ENCODE measurements around the gene GPRC5C. TPM values are rescaled to one million over a fixed set of nuclear protein-coding genes. Genes with fewer than 3 reads are reported as not detected.

GPRC5C gene
- total and polyA plus RNA-seq, 2 experiments from 2014 or later = 106 to 114 TPM

DNA sequence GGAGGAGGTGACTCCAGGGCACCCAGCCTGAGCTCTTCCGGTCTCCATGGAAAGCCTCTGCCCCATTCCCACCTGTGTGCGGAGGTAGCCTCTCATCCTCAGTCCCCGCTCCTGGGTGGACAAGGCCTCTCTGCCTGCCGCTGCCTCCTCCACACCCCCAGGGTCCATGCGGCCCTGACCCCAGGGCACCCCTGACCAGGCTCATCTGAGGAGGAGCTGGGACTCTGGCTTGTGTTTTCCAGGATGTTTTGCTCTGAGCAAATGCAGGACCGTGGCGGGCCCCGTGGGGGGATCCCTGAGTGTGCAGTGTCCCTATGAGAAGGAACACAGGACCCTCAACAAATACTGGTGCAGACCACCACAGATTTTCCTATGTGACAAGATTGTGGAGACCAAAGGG lies 41.4 kb downstream of the GPRC5C start:
- Histone ChIP-seq H3K27ac (no peak overlapping the region), H3K9me3 (ENCODE audit: low read depth) (no peaks in the 10 kb centered on the region), H3K27me3 (no peaks in the 10 kb centered on the region), H3K4me3 (no peak overlapping the region), H3K36me3 (no peaks in the 10 kb centered on the region), H3K4me1 (ENCODE audit: low read depth) (no peaks in the 10 kb centered on the region)
- TF ChIP-seq, protein P1, sequence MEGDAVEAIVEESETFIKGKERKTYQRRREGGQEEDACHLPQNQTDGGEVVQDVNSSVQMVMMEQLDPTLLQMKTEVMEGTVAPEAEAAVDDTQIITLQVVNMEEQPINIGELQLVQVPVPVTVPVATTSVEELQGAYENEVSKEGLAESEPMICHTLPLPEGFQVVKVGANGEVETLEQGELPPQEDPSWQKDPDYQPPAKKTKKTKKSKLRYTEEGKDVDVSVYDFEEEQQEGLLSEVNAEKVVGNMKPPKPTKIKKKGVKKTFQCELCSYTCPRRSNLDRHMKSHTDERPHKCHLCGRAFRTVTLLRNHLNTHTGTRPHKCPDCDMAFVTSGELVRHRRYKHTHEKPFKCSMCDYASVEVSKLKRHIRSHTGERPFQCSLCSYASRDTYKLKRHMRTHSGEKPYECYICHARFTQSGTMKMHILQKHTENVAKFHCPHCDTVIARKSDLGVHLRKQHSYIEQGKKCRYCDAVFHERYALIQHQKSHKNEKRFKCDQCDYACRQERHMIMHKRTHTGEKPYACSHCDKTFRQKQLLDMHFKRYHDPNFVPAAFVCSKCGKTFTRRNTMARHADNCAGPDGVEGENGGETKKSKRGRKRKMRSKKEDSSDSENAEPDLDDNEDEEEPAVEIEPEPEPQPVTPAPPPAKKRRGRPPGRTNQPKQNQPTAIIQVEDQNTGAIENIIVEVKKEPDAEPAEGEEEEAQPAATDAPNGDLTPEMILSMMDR (IDR thresholded peaks at IDR 0.05; ENCODE audit: low read depth, low read length) = no peak
- no peak for DNase-seq (ENCODE audit: low read depth in 1 of 2, low spot score in 1 of 2)

- DNase-seq (ENCODE audit: low read depth in 1 of 2, low spot score in 1 of 2) = no peak
- H3K36me3 ChIP-seq = no peaks in the 10 kb centered on the region
- no peaks in the 10 kb centered on the region for H3K4me1 ChIP-seq (ENCODE audit: low read depth)
- H3K9me3 ChIP-seq (ENCODE audit: low read depth) = no peaks in the 10 kb centered on the region
- H3K27me3 ChIP-seq = peaks cover 4% of the 10 kb centered on the region
- H3K4me3 ChIP-seq = no peak overlapping the region
- TF ChIP-seq, protein P1 (IDR thresholded peaks at IDR 0.05; ENCODE audit: low read depth, low read length) = no peak
- no peak overlapping the region for H3K27ac ChIP-seq
Observed at GRCh38 chr17:74474043-74474792, 42.3 kb downstream of the GPRC5C start.

GRCh38 chr17:74475189-74475588 lies 43.3 kb downstream of the GPRC5C start:
- DNase-seq (ENCODE audit: low read depth in 1 of 2, low spot score in 1 of 2) = no peak
- TF ChIP-seq, protein P1 (IDR thresholded peaks at IDR 0.05; ENCODE audit: low read depth, low read length) = no peak

DNA sequence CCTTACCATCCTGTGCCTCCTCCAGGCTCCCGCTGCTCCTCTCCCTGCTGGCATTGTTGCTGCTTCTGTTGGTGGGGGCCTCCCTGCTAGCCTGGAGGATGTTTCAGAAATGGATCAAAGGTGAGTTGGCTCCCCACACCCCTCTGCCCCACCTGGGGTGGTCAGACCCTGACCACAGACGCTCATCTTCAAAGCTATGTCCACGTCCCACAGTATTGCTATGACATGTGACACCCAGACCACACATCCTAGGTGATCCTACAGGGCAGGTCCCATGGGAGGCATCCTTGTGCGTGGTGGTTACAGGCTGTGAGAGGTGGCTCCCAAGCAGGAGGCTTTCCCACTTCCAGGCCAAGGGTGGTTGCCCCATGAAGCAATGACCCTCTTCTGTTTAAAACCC lies 45.5 kb downstream of the GPRC5C start:
- Histone ChIP-seq H3K27me3 (peaks cover 4% of the 10 kb centered on the region), H3K27ac (no peak overlapping the region), H3K36me3 (no peaks in the 10 kb centered on the region), H3K4me1 (ENCODE audit: low read depth) (no peaks in the 10 kb centered on the region), H3K9me3 (ENCODE audit: low read depth) (no peaks in the 10 kb centered on the region), H3K4me3 (no peak overlapping the region)
- TF ChIP-seq, protein P1 (IDR thresholded peaks at IDR 0.05; ENCODE audit: low read depth, low read length) = no peak
- no peak for DNase-seq (ENCODE audit: low read depth in 1 of 2, low spot score in 1 of 2)

More at GRCh38 chr17:74475189-74475588, 43.3 kb downstream of the GPRC5C start:
- peaks cover 4% of the 10 kb centered on the region for H3K27me3 ChIP-seq
- no peak overlapping the region for H3K27ac ChIP-seq
- H3K4me1 ChIP-seq (ENCODE audit: low read depth) = no peaks in the 10 kb centered on the region
- H3K36me3 ChIP-seq = no peaks in the 10 kb centered on the region
- H3K4me3 ChIP-seq = no peak overlapping the region
- H3K9me3 ChIP-seq (ENCODE audit: low read depth) = no peaks in the 10 kb centered on the region

- no peaks in the 10 kb centered on the region for H3K9me3 ChIP-seq (ENCODE audit: low read depth)
- TF ChIP-seq, protein P1 (IDR thresholded peaks at IDR 0.05; ENCODE audit: low read depth, low read length) = no peak
- no peak overlapping the region for H3K4me3 ChIP-seq
- H3K27ac ChIP-seq = no peak overlapping the region
- H3K4me1 ChIP-seq (ENCODE audit: low read depth) = no peaks in the 10 kb centered on the region
- H3K27me3 ChIP-seq = peaks cover 4% of the 10 kb centered on the region
- no peak for DNase-seq (ENCODE audit: low read depth in 1 of 2, low spot score in 1 of 2)
- H3K36me3 ChIP-seq = no peaks in the 10 kb centered on the region
Observed at GRCh38 chr17:74478420-74479100, 46.7 kb downstream of the GPRC5C start.

Measured in cardiac muscle cell (in vitro differentiated cells and primary cell).